ENCODE results near the gene MRPL17.

MRPL17 gene

GRCh38 chr11:6631361-6631890 lies 51.7 kb downstream of the MRPL17 start:
- DNase-seq = no peak

- no peak for DNase-seq
Observed at GRCh38 chr11:6630632-6631291, 52.4 kb downstream of the MRPL17 start.

Measured in activated CD4-positive, alpha-beta T cell treated with anti-CD3 and anti-CD28 coated beads for 4 hours (primary cell).